ENCODE data around the gene CANX. TPM values are rescaled to one million over a fixed set of nuclear protein-coding genes. Genes with fewer than 3 reads are reported as not detected.

Gene CANX
- total and polyA plus RNA-seq, 9 of the 15 experiments (the other 6 are each of a cell fraction or from before 2014, with no cell fraction given) = 155 to 893 (median 589) TPM

DNA sequence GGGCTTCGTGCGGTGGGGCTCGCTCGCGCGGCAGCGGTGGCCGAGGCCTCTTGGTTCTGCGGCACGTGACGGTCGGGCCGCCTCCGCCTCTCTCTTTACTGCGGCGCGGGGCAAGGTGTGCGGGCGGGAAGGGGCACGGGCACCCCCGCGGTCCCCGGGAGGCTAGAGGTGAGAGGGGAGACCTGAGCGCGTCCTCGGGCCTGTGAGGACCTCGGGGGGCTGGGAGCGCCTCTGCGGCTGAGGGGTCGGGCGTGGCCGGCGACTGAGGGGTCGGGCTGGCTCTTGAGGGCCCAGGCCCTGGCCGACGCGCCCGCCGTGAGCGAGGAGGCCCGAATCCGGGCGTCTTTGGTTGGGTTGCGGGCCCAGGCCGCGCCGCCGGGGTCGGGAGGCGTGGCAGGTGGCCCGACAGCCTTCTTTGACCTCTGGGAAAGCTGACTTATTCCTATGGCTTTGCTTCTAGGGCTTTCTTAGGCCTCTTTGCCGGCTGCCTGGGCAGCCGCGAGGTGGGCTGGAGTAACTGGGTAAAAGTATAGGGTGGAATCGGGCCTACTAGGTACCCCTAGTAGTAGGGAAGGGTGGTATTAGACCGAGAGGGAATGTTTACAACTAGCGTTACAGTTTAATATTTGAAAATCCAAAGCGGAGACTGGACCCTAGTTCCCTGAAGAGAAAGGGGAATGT lies at the start of gene CANX (continued):
- TF ChIP-seq, protein P1, sequence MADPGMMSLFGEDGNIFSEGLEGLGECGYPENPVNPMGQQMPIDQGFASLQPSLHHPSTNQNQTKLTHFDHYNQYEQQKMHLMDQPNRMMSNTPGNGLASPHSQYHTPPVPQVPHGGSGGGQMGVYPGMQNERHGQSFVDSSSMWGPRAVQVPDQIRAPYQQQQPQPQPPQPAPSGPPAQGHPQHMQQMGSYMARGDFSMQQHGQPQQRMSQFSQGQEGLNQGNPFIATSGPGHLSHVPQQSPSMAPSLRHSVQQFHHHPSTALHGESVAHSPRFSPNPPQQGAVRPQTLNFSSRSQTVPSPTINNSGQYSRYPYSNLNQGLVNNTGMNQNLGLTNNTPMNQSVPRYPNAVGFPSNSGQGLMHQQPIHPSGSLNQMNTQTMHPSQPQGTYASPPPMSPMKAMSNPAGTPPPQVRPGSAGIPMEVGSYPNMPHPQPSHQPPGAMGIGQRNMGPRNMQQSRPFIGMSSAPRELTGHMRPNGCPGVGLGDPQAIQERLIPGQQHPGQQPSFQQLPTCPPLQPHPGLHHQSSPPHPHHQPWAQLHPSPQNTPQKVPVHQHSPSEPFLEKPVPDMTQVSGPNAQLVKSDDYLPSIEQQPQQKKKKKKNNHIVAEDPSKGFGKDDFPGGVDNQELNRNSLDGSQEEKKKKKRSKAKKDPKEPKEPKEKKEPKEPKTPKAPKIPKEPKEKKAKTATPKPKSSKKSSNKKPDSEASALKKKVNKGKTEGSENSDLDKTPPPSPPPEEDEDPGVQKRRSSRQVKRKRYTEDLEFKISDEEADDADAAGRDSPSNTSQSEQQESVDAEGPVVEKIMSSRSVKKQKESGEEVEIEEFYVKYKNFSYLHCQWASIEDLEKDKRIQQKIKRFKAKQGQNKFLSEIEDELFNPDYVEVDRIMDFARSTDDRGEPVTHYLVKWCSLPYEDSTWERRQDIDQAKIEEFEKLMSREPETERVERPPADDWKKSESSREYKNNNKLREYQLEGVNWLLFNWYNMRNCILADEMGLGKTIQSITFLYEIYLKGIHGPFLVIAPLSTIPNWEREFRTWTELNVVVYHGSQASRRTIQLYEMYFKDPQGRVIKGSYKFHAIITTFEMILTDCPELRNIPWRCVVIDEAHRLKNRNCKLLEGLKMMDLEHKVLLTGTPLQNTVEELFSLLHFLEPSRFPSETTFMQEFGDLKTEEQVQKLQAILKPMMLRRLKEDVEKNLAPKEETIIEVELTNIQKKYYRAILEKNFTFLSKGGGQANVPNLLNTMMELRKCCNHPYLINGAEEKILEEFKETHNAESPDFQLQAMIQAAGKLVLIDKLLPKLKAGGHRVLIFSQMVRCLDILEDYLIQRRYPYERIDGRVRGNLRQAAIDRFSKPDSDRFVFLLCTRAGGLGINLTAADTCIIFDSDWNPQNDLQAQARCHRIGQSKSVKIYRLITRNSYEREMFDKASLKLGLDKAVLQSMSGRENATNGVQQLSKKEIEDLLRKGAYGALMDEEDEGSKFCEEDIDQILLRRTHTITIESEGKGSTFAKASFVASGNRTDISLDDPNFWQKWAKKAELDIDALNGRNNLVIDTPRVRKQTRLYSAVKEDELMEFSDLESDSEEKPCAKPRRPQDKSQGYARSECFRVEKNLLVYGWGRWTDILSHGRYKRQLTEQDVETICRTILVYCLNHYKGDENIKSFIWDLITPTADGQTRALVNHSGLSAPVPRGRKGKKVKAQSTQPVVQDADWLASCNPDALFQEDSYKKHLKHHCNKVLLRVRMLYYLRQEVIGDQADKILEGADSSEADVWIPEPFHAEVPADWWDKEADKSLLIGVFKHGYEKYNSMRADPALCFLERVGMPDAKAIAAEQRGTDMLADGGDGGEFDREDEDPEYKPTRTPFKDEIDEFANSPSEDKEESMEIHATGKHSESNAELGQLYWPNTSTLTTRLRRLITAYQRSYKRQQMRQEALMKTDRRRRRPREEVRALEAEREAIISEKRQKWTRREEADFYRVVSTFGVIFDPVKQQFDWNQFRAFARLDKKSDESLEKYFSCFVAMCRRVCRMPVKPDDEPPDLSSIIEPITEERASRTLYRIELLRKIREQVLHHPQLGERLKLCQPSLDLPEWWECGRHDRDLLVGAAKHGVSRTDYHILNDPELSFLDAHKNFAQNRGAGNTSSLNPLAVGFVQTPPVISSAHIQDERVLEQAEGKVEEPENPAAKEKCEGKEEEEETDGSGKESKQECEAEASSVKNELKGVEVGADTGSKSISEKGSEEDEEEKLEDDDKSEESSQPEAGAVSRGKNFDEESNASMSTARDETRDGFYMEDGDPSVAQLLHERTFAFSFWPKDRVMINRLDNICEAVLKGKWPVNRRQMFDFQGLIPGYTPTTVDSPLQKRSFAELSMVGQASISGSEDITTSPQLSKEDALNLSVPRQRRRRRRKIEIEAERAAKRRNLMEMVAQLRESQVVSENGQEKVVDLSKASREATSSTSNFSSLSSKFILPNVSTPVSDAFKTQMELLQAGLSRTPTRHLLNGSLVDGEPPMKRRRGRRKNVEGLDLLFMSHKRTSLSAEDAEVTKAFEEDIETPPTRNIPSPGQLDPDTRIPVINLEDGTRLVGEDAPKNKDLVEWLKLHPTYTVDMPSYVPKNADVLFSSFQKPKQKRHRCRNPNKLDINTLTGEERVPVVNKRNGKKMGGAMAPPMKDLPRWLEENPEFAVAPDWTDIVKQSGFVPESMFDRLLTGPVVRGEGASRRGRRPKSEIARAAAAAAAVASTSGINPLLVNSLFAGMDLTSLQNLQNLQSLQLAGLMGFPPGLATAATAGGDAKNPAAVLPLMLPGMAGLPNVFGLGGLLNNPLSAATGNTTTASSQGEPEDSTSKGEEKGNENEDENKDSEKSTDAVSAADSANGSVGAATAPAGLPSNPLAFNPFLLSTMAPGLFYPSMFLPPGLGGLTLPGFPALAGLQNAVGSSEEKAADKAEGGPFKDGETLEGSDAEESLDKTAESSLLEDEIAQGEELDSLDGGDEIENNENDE (IDR thresholded peaks at IDR 0.05; ENCODE audit: low read depth, low read length) = no peak
- TF ChIP-seq CBFA2T2 (conservative IDR thresholded peaks at IDR 0.05) = peak; percentile 54
- TF ChIP-seq, protein P2, sequence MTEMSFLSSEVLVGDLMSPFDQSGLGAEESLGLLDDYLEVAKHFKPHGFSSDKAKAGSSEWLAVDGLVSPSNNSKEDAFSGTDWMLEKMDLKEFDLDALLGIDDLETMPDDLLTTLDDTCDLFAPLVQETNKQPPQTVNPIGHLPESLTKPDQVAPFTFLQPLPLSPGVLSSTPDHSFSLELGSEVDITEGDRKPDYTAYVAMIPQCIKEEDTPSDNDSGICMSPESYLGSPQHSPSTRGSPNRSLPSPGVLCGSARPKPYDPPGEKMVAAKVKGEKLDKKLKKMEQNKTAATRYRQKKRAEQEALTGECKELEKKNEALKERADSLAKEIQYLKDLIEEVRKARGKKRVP (CRISPR knock-in tag; IDR thresholded peaks at IDR 0.05) = no peak
- no peak for TF ChIP-seq CBX2 (IDR thresholded peaks at IDR 0.05; ENCODE audit: insufficient read depth, low read length, poor library complexity, severe bottlenecking)
- TF ChIP-seq, protein P3, sequence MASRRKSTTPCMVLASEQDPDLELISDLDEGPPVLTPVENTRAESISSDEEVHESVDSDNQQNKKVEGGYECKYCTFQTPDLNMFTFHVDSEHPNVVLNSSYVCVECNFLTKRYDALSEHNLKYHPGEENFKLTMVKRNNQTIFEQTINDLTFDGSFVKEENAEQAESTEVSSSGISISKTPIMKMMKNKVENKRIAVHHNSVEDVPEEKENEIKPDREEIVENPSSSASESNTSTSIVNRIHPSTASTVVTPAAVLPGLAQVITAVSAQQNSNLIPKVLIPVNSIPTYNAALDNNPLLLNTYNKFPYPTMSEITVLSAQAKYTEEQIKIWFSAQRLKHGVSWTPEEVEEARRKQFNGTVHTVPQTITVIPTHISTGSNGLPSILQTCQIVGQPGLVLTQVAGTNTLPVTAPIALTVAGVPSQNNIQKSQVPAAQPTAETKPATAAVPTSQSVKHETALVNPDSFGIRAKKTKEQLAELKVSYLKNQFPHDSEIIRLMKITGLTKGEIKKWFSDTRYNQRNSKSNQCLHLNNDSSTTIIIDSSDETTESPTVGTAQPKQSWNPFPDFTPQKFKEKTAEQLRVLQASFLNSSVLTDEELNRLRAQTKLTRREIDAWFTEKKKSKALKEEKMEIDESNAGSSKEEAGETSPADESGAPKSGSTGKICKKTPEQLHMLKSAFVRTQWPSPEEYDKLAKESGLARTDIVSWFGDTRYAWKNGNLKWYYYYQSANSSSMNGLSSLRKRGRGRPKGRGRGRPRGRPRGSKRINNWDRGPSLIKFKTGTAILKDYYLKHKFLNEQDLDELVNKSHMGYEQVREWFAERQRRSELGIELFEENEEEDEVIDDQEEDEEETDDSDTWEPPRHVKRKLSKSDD (conservative IDR thresholded peaks at IDR 0.05; ENCODE audit: low read length) = no peak
- no peak for TF ChIP-seq NFATC3 (IDR thresholded peaks at IDR 0.05)
- TF ChIP-seq NFE2 (IDR thresholded peaks at IDR 0.05; ENCODE audit: low read depth) = no peak
- peak; percentile 61; the same call in 1 of the 2 replicates for TF ChIP-seq NR4A1 (CRISPR knock-in tag; IDR thresholded peaks at IDR 0.05)
- 0 out of 2 replicates have a peak, but pooled peaks have one; percentile 32 for TF ChIP-seq NR4A1 (tag; IDR thresholded peaks at IDR 0.05)
- no peak for TF ChIP-seq KAT8 (IDR thresholded peaks at IDR 0.05; ENCODE audit: low read depth)
- TF ChIP-seq ETV5 (CRISPR knock-in tag; IDR thresholded peaks at IDR 0.05; ENCODE audit: low read depth) = no peak; the same call in 1 of the 2 replicates
- no peak for TF ChIP-seq PHF21A (IDR thresholded peaks at IDR 0.05; ENCODE audit: borderline replicate concordance, low read depth)
- TF ChIP-seq SRSF9 (IDR thresholded peaks at IDR 0.05; ENCODE audit: borderline replicate concordance, low read depth, low read length) = no peak
